Measurements from ENCODE around the gene HMGN4. TPM values are rescaled to one million over a fixed set of nuclear protein-coding genes. Genes with fewer than 3 reads are reported as not detected.

HMGN4 gene
- total RNA-seq, 1 experiment from 2014 or later, result 54.8 TPM

DNA sequence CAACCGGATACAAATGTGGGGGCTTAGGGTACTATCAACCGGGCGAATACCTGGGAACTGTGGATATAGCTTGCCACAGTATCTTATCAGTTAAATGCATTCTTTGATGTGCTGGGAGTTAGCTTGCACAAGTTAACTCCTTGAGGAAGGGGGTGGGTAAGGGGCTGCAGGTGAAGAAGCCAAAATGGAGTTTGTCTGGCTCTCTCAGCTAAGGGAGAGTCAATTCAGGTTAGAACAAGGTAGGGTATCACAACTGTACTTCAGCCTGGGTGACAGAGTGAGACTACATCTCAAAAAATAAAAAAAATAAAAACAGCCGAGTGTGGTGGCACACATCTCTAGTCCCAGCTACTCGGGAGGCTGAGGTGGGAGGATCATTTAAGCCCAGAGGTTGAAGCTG is 46.6 kb upstream of the HMGN4 start:
- H3K27ac ChIP-seq (ENCODE audit: low read length), result no peak overlapping the region
- intact Hi-C loops (cut with micrococcal nuclease), result no loop called here
- BruUV-seq (replicated peaks), result no TSS peak

DNA sequence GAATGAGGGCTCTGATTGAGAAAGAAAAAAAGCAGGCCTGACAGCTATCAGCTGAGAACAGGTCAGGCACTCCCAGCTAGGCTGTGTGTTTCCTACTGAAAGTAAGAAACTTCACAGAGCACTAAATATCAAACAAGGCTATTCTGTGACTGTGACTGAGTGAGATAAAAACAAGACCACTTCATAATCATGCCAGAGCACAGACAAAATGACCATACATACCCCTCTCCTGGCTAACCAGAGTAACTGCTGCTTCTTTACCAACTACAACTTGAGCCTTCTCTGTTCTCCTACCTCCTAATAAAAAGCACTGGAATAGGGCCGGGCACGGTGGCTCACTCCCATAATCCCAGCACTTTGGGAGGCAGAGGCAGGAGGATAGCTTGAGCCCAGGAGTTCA is 44.9 kb upstream of the HMGN4 start:
- no peaks in the 10 kb centered on the region for H3K36me3 ChIP-seq (ENCODE audit: low read depth, low read length)
- intact Hi-C loops (cut with micrococcal nuclease), result loop anchor here (1.0 kb wide), 1 partner anchor 152 kb away; no protein-coding TSS in a partner anchor
- H3K4me2 ChIP-seq (ENCODE audit: low read length), result no peak overlapping the region
- TF ChIP-seq EZH2 (IDR thresholded peaks at IDR 0.05; ENCODE audit: low read length, unreplicated experiment) (no peak), EZH2phosphoT487 (IDR thresholded peaks at IDR 0.05; ENCODE audit: borderline replicate concordance, low read length) (no peak)
- TF ChIP-seq, protein P1, sequence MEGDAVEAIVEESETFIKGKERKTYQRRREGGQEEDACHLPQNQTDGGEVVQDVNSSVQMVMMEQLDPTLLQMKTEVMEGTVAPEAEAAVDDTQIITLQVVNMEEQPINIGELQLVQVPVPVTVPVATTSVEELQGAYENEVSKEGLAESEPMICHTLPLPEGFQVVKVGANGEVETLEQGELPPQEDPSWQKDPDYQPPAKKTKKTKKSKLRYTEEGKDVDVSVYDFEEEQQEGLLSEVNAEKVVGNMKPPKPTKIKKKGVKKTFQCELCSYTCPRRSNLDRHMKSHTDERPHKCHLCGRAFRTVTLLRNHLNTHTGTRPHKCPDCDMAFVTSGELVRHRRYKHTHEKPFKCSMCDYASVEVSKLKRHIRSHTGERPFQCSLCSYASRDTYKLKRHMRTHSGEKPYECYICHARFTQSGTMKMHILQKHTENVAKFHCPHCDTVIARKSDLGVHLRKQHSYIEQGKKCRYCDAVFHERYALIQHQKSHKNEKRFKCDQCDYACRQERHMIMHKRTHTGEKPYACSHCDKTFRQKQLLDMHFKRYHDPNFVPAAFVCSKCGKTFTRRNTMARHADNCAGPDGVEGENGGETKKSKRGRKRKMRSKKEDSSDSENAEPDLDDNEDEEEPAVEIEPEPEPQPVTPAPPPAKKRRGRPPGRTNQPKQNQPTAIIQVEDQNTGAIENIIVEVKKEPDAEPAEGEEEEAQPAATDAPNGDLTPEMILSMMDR (conservative IDR thresholded peaks at IDR 0.05; ENCODE audit: low read depth, low read length), result peak; percentile 38; the same call in 1 of the 2 replicates
- H3K9me3 ChIP-seq (ENCODE audit: low read length), result no peaks in the 10 kb centered on the region
- H3K79me2 ChIP-seq (ENCODE audit: low read length), result no peaks in the 10 kb centered on the region
- no peaks in the 10 kb centered on the region for H3K9me2 ChIP-seq (replicated peaks; ENCODE audit: low read length)
- no peaks in the 10 kb centered on the region for H4K20me1 ChIP-seq (ENCODE audit: low read length)
- ChIA-PET POLR2A (ENCODE audit: unreplicated experiment) (no interaction called here), CTCF (no interaction called here)
- H3K4me1 ChIP-seq (ENCODE audit: insufficient read depth, low read length), result no peaks in the 10 kb centered on the region
- DNase-seq (peak; percentile 27), ATAC-seq (peak; percentile 88)
- no peak overlapping the region for H2AFZ ChIP-seq (ENCODE audit: low read length)
- H3F3A ChIP-seq (ENCODE audit: low read length, unreplicated experiment), result no peaks in the 10 kb centered on the region
- no peaks in the 10 kb centered on the region for H3K27me3 ChIP-seq (ENCODE audit: low read length)
- H3K4me3 ChIP-seq (ENCODE audit: low read length), result no peak overlapping the region
- H3K27ac ChIP-seq (ENCODE audit: low read length), result no peak overlapping the region
- no peak overlapping the region for H3K9ac ChIP-seq (ENCODE audit: low read length)
- BruUV-seq (replicated peaks), result no TSS peak

More for the DNA sequence above, 46.6 kb upstream of the HMGN4 start:
- no peaks in the 10 kb centered on the region for H3K9me2 ChIP-seq (replicated peaks; ENCODE audit: low read length)
- H3K4me1 ChIP-seq (ENCODE audit: insufficient read depth, low read length), result no peaks in the 10 kb centered on the region
- no peaks in the 10 kb centered on the region for H3K27me3 ChIP-seq (ENCODE audit: low read length)
- H3K79me2 ChIP-seq (ENCODE audit: low read length), result no peaks in the 10 kb centered on the region
- H3K4me3 ChIP-seq (ENCODE audit: low read length), result no peak overlapping the region
- H4K20me1 ChIP-seq (ENCODE audit: low read length), result no peaks in the 10 kb centered on the region
- no peaks in the 10 kb centered on the region for H3F3A ChIP-seq (ENCODE audit: low read length, unreplicated experiment)
- CTCF ChIA-PET, result no interaction called here
- POLR2A ChIA-PET (ENCODE audit: unreplicated experiment), result no interaction called here
- ATAC-seq (no peak), DNase-seq (no peak)
- H3K9ac ChIP-seq (ENCODE audit: low read length), result no peak overlapping the region
- H3K4me2 ChIP-seq (ENCODE audit: low read length), result no peak overlapping the region
- H3K36me3 ChIP-seq (ENCODE audit: low read depth, low read length), result no peaks in the 10 kb centered on the region
- H3K9me3 ChIP-seq (ENCODE audit: low read length), result no peaks in the 10 kb centered on the region
- no peak overlapping the region for H2AFZ ChIP-seq (ENCODE audit: low read length)
- TF ChIP-seq EZH2 (IDR thresholded peaks at IDR 0.05; ENCODE audit: low read length, unreplicated experiment), result no peak
- no peak for TF ChIP-seq EZH2phosphoT487 (IDR thresholded peaks at IDR 0.05; ENCODE audit: borderline replicate concordance, low read length)
- TF ChIP-seq, protein P1 (conservative IDR thresholded peaks at IDR 0.05; ENCODE audit: low read depth, low read length), result no peak

DNA sequence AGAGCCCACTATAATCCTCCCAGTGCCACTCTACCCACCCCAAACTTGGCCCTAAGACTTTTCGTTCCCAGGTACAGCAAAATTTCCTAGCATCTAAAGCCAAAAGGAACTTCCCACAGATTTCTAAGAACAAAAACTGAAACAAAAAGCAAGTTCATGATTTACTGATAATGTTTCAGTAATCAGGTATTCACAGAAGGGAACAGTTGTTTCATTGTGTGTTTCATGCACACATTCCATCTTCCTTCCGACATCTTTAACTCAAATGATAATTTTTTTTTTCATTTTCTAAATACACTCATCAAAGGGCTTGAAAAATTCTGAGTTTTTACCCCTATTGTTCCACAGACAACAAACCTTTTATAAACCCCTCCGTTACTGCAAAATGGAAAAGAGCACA is 44.0 kb upstream of the HMGN4 start:
- intact Hi-C loops (cut with micrococcal nuclease), result no loop called here
- ATAC-seq, result no peak
- Histone ChIP-seq H2AFZ (ENCODE audit: low read length) (no peak overlapping the region), H3K4me3 (ENCODE audit: low read length) (no peak overlapping the region), H4K20me1 (ENCODE audit: low read length) (no peaks in the 10 kb centered on the region), H3K9ac (ENCODE audit: low read length) (no peak overlapping the region), H3K9me2 (replicated peaks; ENCODE audit: low read length) (no peaks in the 10 kb centered on the region), H3K4me1 (ENCODE audit: insufficient read depth, low read length) (no peaks in the 10 kb centered on the region), H3K4me2 (ENCODE audit: low read length) (no peak overlapping the region), H3K79me2 (ENCODE audit: low read length) (no peaks in the 10 kb centered on the region), H3K9me3 (ENCODE audit: low read length) (no peaks in the 10 kb centered on the region), H3K36me3 (ENCODE audit: low read depth, low read length) (no peaks in the 10 kb centered on the region), H3K27ac (ENCODE audit: low read length) (no peak overlapping the region), H3F3A (ENCODE audit: low read length, unreplicated experiment) (no peaks in the 10 kb centered on the region), H3K27me3 (ENCODE audit: low read length) (no peaks in the 10 kb centered on the region)
- ChIA-PET CTCF (no interaction called here), POLR2A (ENCODE audit: unreplicated experiment) (no interaction called here)
- no TSS peak for BruUV-seq (replicated peaks)
- no peak for DNase-seq
- TF ChIP-seq, protein P1 (conservative IDR thresholded peaks at IDR 0.05; ENCODE audit: low read depth, low read length), result no peak
- TF ChIP-seq EZH2phosphoT487 (IDR thresholded peaks at IDR 0.05; ENCODE audit: borderline replicate concordance, low read length), result no peak
- TF ChIP-seq EZH2 (IDR thresholded peaks at IDR 0.05; ENCODE audit: low read length, unreplicated experiment), result no peak
